T-cell (primary cell): Measurements from ENCODE around the gene LRRC9. TPM values are rescaled to one million over a fixed set of nuclear protein-coding genes. Genes with fewer than 3 reads are reported as not detected.

Source experiments
- ATAC-seq, 4 experiments: fragments of 200-7000 bp in 3 of 4; fragments of 150-1000 bp in 1 of 4; cut with Tn5 transposase; replicated peaks in 1 of 4; 1 replicate in 3 of 4; 2 replicates in 1 of 4; pipeline ENCODE4 v1.10.0; 2021; ENCODE audit warnings: moderate library complexity in 3 of 4, mild to moderate bottlenecking in 2 of 4, moderate number of reproducible peaks in 1 of 4
- CTCF ChIA-PET, 2 donors: fragments of 300-600 bp; sonication (Branson Sonifier 250); formaldehyde crosslinking; loops; one replicate each; lab custom pipeline; 2022; ENCODE audit warnings: antibody characterized with exemption in 2 of 2; lab: Charles Lee
- POLR2A ChIA-PET, 2 donors: fragments of 300-600 bp; sonication (Branson Sonifier 250); formaldehyde crosslinking; loops; one replicate each; lab custom pipeline; 2022; ENCODE audit warnings: antibody characterized with exemption in 2 of 2; lab: Charles Lee
- DNase-seq, 35 experiments: peaks; one replicate each; pipeline versions ENCODE4 v3.0.0 to v3.0.0-alpha.2; 2013 to 2023
- H3K27ac ChIP-seq: one replicate; pipeline ENCODE4 v1.5.1; 2013; ENCODE audit warnings: low read length
- H3K27me3 ChIP-seq, 2 experiments: replicated peaks in 1 of 2; 1 replicate in 1 of 2; 2 replicates in 1 of 2; pipeline versions ENCODE4 v1.6.1 to v1.7.0; 2013; ENCODE audit warnings: low read length in 1 of 2, mixed read lengths in 1 of 2; ENCODE audit not compliant: control insufficient read depth in 2 of 2, insufficient read depth in 2 of 2; ENCODE audit errors: extremely low read depth in 1 of 2
- H3K36me3 ChIP-seq, 2 donors: 1 replicate in 1 of 2; 2 replicates in 1 of 2; pipeline versions ENCODE4 v1.6.1 to v1.7.0; 2013; ENCODE audit warnings: low read length in 1 of 2; ENCODE audit not compliant: control insufficient read depth in 2 of 2, insufficient read depth in 1 of 2; ENCODE audit errors: extremely low read depth in 1 of 2
- H3K4me1 ChIP-seq, 2 experiments: 1 replicate in 1 of 2; 2 replicates in 1 of 2; pipeline versions ENCODE4 v1.6.1 to v1.7.0; 2013; ENCODE audit warnings: low read length in 2 of 2, mixed read lengths in 1 of 2; ENCODE audit not compliant: insufficient read depth in 2 of 2, control insufficient read depth in 1 of 2; ENCODE audit errors: extremely low read depth in 1 of 2
- H3K4me3 ChIP-seq, 2 donors: 1 replicate in 1 of 2; 2 replicates in 1 of 2; pipeline versions ENCODE4 v1.5.1 to v1.7.0; 2013; ENCODE audit warnings: mild to moderate bottlenecking in 2 of 2, low read length in 1 of 2, moderate library complexity in 1 of 2; ENCODE audit not compliant: control insufficient read depth in 1 of 2; ENCODE audit errors: extremely low read depth in 1 of 2
- H3K9me3 ChIP-seq: 2 replicates; pipeline ENCODE4 v1.7.0; 2013
- H3K27ac Mint-ChIP-seq, 2 donors: one replicate each; pipeline ENCODE4 v1.8.0; 2020 to 2021; ENCODE audit warnings: mild to moderate bottlenecking in 2 of 2, mixed read lengths in 2 of 2
- H3K27me3 Mint-ChIP-seq, 2 donors: one replicate each; pipeline ENCODE4 v1.8.0; 2021 to 2022; ENCODE audit warnings: mixed read lengths in 2 of 2
- H3K36me3 Mint-ChIP-seq: one replicate; pipeline ENCODE4 v1.8.0; 2021; ENCODE audit warnings: mixed read lengths
- H3K4me1 Mint-ChIP-seq, 3 donors: one replicate each; pipeline ENCODE4 v1.8.0; 2020 to 2022; ENCODE audit warnings: mixed read lengths in 3 of 3, mild to moderate bottlenecking in 1 of 3
- H3K4me3 Mint-ChIP-seq, 3 donors: one replicate each; pipeline ENCODE4 v1.8.0; 2020 to 2022; ENCODE audit warnings: mild to moderate bottlenecking in 3 of 3, mixed read lengths in 3 of 3, moderate library complexity in 3 of 3
- H3K9me3 Mint-ChIP-seq, 3 donors: one replicate each; pipeline ENCODE4 v1.8.0; 2020 to 2022; ENCODE audit warnings: mixed read lengths in 3 of 3
- WGBS: methylation state at CpG from one replicate; pipeline ENCODE4 v1.1.5; 2013; ENCODE audit warnings: missing lambda C conversion rate; ENCODE audit not compliant: insufficient coverage; 5-methylcytosine and 5-hydroxymethylcytosine counted together
- total RNA-seq, 35 experiments: library from RNA in 6 of 35; stranded (reverse) in 6 of 35; fragments of 120-200 nt in 1 of 35; gene quantifications; one replicate each; pipeline versions ENCODE4 v1.2.1 to v1.2.4 and lab custom pipeline; 2013 to 2026

LRRC9 gene
- total RNA-seq, 5 donors from 2014 or later (not counting 1 experiment from before 2014, with no cell fraction given): not detected

DNA sequence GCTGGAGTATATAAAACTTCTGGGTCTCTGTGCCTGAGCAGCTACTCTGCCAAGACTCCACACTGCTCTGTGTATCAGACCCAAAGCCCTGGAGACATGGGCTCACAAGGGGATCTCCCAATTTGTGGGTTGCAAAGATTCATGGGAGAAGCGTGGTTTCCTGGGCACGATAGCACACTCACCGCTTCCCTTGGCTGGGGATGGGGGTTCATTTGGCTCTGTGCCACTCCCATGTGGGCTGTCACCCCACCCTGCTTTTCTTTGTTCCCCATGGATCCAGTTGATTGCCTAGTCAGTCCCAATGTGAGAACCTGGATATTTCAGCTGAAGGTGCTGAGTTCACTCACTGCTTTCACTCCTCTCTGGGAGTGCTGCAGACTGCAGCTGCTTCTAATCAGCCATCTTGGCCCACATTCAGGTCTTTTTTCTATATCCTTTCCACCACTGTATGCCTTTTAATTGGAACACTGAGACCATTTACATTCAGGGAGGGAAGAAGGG lies 131.8 kb downstream of the LRRC9 start:
- Mint-ChIP-seq H3K4me1 (peaks cover 22 to 44% (median 37%) of the 10 kb centered on the region in 3 donors), H3K36me3 (no peaks in the 10 kb centered on the region), H3K27me3 (peaks cover 6 to 26% of the 10 kb centered on the region in 2 donors), H3K27ac (peak overlapping the region in 1 of 2 donors; percentile 23), H3K4me3 (peak overlapping the region in 2 of 3 donors; percentile 37 to 54), H3K9me3 (peaks cover 0 to 3% (median 0%) of the 10 kb centered on the region in 3 donors)
- no CpG with 5 or more reads among the region's 3 CpGs for WGBS
- ChIA-PET POLR2A (interaction anchor here in 1 of 2 donors (0.6 kb wide), 1 partner anchor 11 kb away, joined by 3 read pairs; no protein-coding TSS in a partner anchor), CTCF (interaction anchor here (0.9 to 1.3 kb wide), 3 partner anchors 16 to 132 kb away, joined by 3 to 4 read pairs (median 3); no protein-coding TSS in a partner anchor)
- DNase-seq (peak in 20 of 35 experiments; percentile 3 to 51 (median 8)), ATAC-seq (peak; percentile 57 to 76 (median 69))
- Histone ChIP-seq H3K9me3 (no peaks in the 10 kb centered on the region), H3K4me3 (no peak overlapping the region), H3K27ac (no peak overlapping the region), H3K36me3 (no peaks in the 10 kb centered on the region), H3K27me3 (peaks cover 0 to 17% of the 10 kb centered on the region in 2 experiments), H3K4me1 (peaks cover 7 to 12% of the 10 kb centered on the region in 2 experiments)

DNA sequence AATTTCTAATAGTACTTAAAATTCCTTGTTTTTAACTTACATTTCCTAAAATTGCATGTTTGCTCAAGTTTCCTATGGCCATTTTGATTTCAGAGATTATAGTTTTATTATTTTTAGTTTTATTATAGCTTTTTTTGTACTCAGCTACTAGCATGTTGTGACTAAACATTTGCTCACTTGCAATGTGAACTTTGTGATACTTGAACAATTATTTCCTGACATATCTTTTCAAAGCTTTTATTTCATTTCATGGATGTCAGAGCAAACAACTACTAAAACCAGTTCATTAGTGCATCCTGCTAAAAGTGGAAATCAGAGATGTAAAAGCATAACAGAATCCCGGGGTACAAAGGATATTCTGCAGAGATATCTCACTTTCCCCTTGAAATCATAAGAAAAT lies 138.1 kb downstream of the LRRC9 start:
- Mint-ChIP-seq H3K4me3 (no peak overlapping the region), H3K9me3 (peaks cover 0 to 3% (median 0%) of the 10 kb centered on the region in 3 donors), H3K27me3 (peaks cover 5 to 6% of the 10 kb centered on the region in 2 donors), H3K4me1 (peaks cover 0 to 2% (median 0%) of the 10 kb centered on the region in 3 donors), H3K27ac (no peak overlapping the region), H3K36me3 (no peaks in the 10 kb centered on the region)
- H3K4me1 ChIP-seq: no peaks in the 10 kb centered on the region
- no peak overlapping the region for H3K4me3 ChIP-seq
- WGBS: no CpG with 5 or more reads among the region's 1 CpG
- ChIA-PET CTCF (interaction anchor here (0.6 to 0.8 kb wide), 4 partner anchors 93 to 1335 kb away, joined by 3 to 4 read pairs (median 3); no protein-coding TSS in a partner anchor), POLR2A (interaction anchor here in 1 of 2 donors (0.6 kb wide), 1 partner anchor 91 kb away, joined by 3 read pairs; no protein-coding TSS in a partner anchor)
- DNase-seq (no peak), ATAC-seq (no peak)
- no peak overlapping the region for H3K27ac ChIP-seq
- H3K36me3 ChIP-seq: no peaks in the 10 kb centered on the region
- peaks cover 0 to 5% of the 10 kb centered on the region in 2 experiments for H3K27me3 ChIP-seq
- no peaks in the 10 kb centered on the region for H3K9me3 ChIP-seq

DNA sequence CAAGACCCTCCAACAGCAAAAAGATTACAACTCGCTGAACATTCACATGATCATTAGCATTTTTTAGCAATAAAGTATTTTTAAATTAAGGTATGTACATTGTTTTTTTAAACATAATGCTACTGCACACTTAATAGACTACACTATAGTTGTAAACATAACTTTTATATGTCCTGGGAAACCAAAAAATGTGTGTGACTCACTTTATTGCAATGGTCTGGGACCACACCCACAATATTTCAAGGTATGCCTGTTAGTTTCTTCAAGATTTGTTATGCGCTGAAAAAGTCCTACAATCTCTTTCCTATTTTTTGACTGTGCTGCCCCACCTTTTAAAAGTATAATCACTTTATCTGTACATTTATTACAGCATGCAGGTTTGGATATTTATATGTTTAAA lies 141.4 kb downstream of the LRRC9 start:
- Histone ChIP-seq H3K36me3 (no peaks in the 10 kb centered on the region), H3K4me1 (no peaks in the 10 kb centered on the region), H3K27me3 (no peaks in the 10 kb centered on the region), H3K9me3 (no peaks in the 10 kb centered on the region), H3K4me3 (no peak overlapping the region), H3K27ac (no peak overlapping the region)
- CTCF ChIA-PET: interaction anchor here in 1 of 2 donors (0.6 to 1.5 kb wide), 5 partner anchors 29 to 890 kb away, joined by 3 to 4 read pairs (median 4); no protein-coding TSS in a partner anchor
- Mint-ChIP-seq H3K4me3 (no peak overlapping the region), H3K27ac (no peak overlapping the region), H3K27me3 (peaks cover 3 to 5% of the 10 kb centered on the region in 2 donors), H3K4me1 (no peaks in the 10 kb centered on the region), H3K9me3 (no peaks in the 10 kb centered on the region), H3K36me3 (no peaks in the 10 kb centered on the region)
- no CpG with 5 or more reads among the region's 2 CpGs for whole genome bisulfite sequencing
- POLR2A ChIA-PET: no interaction called here
- no peak for ATAC-seq
- no peak for DNase-seq

DNA sequence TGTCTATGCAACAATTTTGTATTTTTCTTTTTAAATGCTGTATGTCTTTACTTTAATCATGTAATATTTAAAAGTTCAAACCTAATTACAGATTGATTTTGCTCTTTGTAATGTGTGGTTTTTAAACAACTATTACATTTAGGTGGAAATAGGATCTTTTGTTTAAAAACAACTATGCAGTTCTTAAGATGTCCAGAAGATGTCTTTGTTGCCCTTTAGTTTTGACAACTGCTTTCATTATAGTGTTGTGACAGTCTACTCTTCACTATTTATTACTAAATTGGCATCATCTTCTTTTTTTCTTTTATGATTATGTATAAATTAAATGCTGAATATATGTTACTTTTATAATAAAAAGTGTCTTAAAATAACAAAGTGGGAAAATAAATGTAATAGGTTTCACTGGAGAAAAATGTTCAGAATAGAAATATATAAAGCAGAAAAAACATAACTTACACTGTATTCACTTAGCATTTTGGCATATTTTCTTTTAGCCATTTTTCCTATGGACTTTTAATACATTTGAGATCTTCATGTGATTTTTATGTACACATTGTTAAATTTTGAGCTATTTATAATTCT lies 144.6 kb downstream of the LRRC9 start:
- POLR2A ChIA-PET: interaction anchor here (0.5 to 0.6 kb wide), 2 partner anchors 225 to 1217 kb away, joined by 3 read pairs; no protein-coding TSS in a partner anchor
- H3K27ac Mint-ChIP-seq: no peak overlapping the region
- H3K27me3 Mint-ChIP-seq: peaks cover 3 to 5% of the 10 kb centered on the region in 2 donors
- DNase-seq (peak in 1 of 35 experiments; percentile 64), ATAC-seq (peak in 2 of 4 experiments; percentile 50 to 53)
- no peaks in the 10 kb centered on the region for H3K36me3 Mint-ChIP-seq
- no peaks in the 10 kb centered on the region for H3K9me3 Mint-ChIP-seq
- CTCF ChIA-PET: interaction anchor here (0.5 to 4.9 kb wide), 13 partner anchors 65 to 1772 kb away, joined by 3 to 60 read pairs (median 3); partner anchors contain the start of gene PPM1A (in 2 of the 2)
- H3K27ac ChIP-seq: no peak overlapping the region
- no peaks in the 10 kb centered on the region for H3K9me3 ChIP-seq
- H3K4me3 Mint-ChIP-seq: no peak overlapping the region
- H3K4me1 ChIP-seq: no peaks in the 10 kb centered on the region
- no peaks in the 10 kb centered on the region for H3K36me3 ChIP-seq
- no peaks in the 10 kb centered on the region for H3K4me1 Mint-ChIP-seq
- no peak overlapping the region for H3K4me3 ChIP-seq
- no peaks in the 10 kb centered on the region for H3K27me3 ChIP-seq

DNA sequence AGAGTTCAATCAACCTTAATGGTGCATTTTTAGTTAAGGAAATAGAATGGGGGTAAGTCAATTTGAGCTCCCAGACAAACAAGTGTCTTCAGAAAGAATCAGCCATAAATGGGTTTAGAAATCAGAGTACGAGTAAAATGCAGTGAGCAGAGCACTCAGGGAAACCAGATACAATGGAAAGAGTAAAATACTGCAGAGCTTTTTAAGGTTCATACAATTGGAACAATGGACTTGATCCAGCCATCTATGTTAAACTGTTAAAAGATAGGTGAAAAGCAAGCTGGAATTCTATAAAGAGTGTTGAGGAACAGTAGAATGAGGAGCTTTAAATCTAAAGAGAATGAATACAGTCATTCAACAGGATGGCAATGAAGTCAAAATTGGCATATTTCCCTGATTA lies 147.9 kb downstream of the LRRC9 start:
- Mint-ChIP-seq H3K36me3 (no peaks in the 10 kb centered on the region), H3K27me3 (no peaks in the 10 kb centered on the region), H3K4me1 (no peaks in the 10 kb centered on the region), H3K9me3 (no peaks in the 10 kb centered on the region), H3K27ac (no peak overlapping the region), H3K4me3 (no peak overlapping the region)
- Histone ChIP-seq H3K27ac (no peak overlapping the region), H3K4me1 (no peaks in the 10 kb centered on the region), H3K4me3 (no peak overlapping the region), H3K27me3 (no peaks in the 10 kb centered on the region), H3K9me3 (no peaks in the 10 kb centered on the region), H3K36me3 (no peaks in the 10 kb centered on the region)
- ATAC-seq: no peak
- no peak for DNase-seq
- ChIA-PET CTCF (interaction anchor here (0.6 to 4.9 kb wide), 6 partner anchors 16 to 120 kb away, joined by 3 to 60 read pairs (median 6); no protein-coding TSS in a partner anchor), POLR2A (interaction anchor here in 1 of 2 donors (0.7 kb wide), 1 partner anchor 91 kb away, joined by 3 read pairs; no protein-coding TSS in a partner anchor)
- 89% methylated on average over 1 of the region's 1 CpG for WGBS

DNA sequence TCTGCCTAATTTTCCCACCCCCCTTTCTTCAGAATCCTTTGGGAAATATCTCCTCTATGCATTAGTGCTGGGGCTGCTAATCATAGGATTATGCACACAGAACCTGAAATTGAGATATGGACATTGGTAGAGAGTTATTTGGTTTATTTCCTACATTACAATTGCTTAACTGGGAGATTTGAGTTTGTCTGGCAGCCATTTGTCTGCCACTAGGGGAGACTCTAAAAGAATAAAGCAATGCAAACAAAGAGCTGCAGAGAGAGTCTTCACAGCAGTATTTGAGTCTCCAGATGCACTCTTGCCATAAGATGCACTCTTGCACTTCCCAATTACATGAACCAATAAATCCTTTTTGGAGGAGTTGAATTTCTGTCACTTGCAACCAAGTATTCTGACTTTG lies 159.8 kb downstream of the LRRC9 start:
- Mint-ChIP-seq H3K27ac (no peak overlapping the region), H3K4me1 (no peaks in the 10 kb centered on the region), H3K4me3 (no peak overlapping the region), H3K9me3 (peaks cover 0 to 14% (median 7%) of the 10 kb centered on the region in 3 donors), H3K36me3 (no peaks in the 10 kb centered on the region), H3K27me3 (peaks cover 0 to 4% of the 10 kb centered on the region in 2 donors)
- DNase-seq: no peak
- Histone ChIP-seq H3K9me3 (no peaks in the 10 kb centered on the region), H3K4me1 (no peaks in the 10 kb centered on the region), H3K27ac (no peak overlapping the region), H3K4me3 (no peak overlapping the region), H3K27me3 (no peaks in the 10 kb centered on the region), H3K36me3 (no peaks in the 10 kb centered on the region)
- ChIA-PET POLR2A (no interaction called here), CTCF (interaction anchor here in 1 of 2 donors (0.8 kb wide), 1 partner anchor 10 kb away, joined by 3 read pairs; no protein-coding TSS in a partner anchor)
- no peak for ATAC-seq
